AG10803 (cell line): ENCODE measurements around the gene ZNF283.
A peak's percentile ranks its signal among the peaks of the same experiment; 100 is the strongest.
"Not testable (repeated sequence)": the region's sequence is repeated elsewhere in the genome, so short reads cannot be mapped to it uniquely, and the experiment has no call there.

Experiments used
- DNase-seq: peaks from one replicate; pipeline ENCODE4 v3.0.0; 2010; ENCODE audit warnings: low read depth
- H3K4me3 ChIP-seq: 2 replicates; pipeline ENCODE4 v1.5.1; 2011; ENCODE audit warnings: mild to moderate bottlenecking, low read length, control low read depth
- CTCF ChIP-seq: conservative IDR thresholded peaks from 2 replicates; pipeline ENCODE4 v1.5.1; 2011; ENCODE audit warnings: mild to moderate bottlenecking, low read length, control low read depth, inconsistent platforms

ZNF283 gene

GRCh38 chr19:43858174-43858573, 31.1 kb downstream of the ZNF283 start:
- no peak for DNase-seq
- no peak overlapping the region for H3K4me3 ChIP-seq
- TF ChIP-seq CTCF = no peak

GRCh38 chr19:43866923-43867322, 39.8 kb downstream of the ZNF283 start:
- H3K4me3 ChIP-seq = not testable (repeated sequence)

GRCh38 chr19:43872547-43873336, 45.6 kb downstream of the ZNF283 start:
- H3K4me3 ChIP-seq = no peak overlapping the region
- TF ChIP-seq CTCF = no peak
- DNase-seq = peak; percentile 5

More at GRCh38 chr19:43866923-43867322, 39.8 kb downstream of the ZNF283 start:
- DNase-seq = not testable (repeated sequence)

GRCh38 chr19:43880483-43880882, 53.4 kb downstream of the ZNF283 start:
- H3K4me3 ChIP-seq = no peak overlapping the region
- no peak for TF ChIP-seq CTCF
- DNase-seq = no peak

GRCh38 chr19:43883864-43884263, 56.7 kb downstream of the ZNF283 start, which contains the start of gene ZNF404:
Gene ZNF404 (minus strand): TSS chr19:43883964.
- H3K4me3 ChIP-seq = no peak within 1 kb of the TSS
- no peak for TF ChIP-seq CTCF
- no peak for DNase-seq

- DNase-seq = peak; percentile 6
- TF ChIP-seq CTCF = no peak
- H3K4me3 ChIP-seq = no peak overlapping the region
Observed at GRCh38 chr19:43895727-43896308, 68.7 kb downstream of the ZNF283 start.
